22Rv1 (cell line): ENCODE data around the gene MLLT3.

ENCODE experiments used
- H3K27ac ChIP-seq: fragments of 450-650 bp; 2 replicates; pipeline ENCODE4 v1.5.1; 2017
- CTCF ChIP-seq: fragments of 450-650 bp; IDR thresholded peaks from 2 replicates; pipeline ENCODE4 v1.5.1; 2017; ENCODE audit warnings: mild to moderate bottlenecking
- ZFX ChIP-seq: fragments of 450-650 bp; IDR thresholded peaks from 2 replicates; pipeline ENCODE4 v1.6.1; 2017; ENCODE audit warnings: antibody characterized with exemption, borderline replicate concordance

The MLLT3 gene

GRCh38 chr9:20396509-20396908 lies 225.8 kb downstream of the MLLT3 start:
- TF ChIP-seq ZFX: no peak
- TF ChIP-seq CTCF: no peak
- H3K27ac ChIP-seq: no peak overlapping the region

- TF ChIP-seq CTCF (no peak), ZFX (no peak)
- H3K27ac ChIP-seq: peak overlapping the region; percentile 26; the same call in 1 of the 2 replicates
Observed at GRCh38 chr9:20395651-20396050, 226.6 kb downstream of the MLLT3 start.

- no peak overlapping the region; the same call in 1 of the 2 replicates for H3K27ac ChIP-seq
- no peak for TF ChIP-seq CTCF
- no peak for TF ChIP-seq ZFX
Observed at GRCh38 chr9:20394969-20395368, 227.3 kb downstream of the MLLT3 start.

GRCh38 chr9:20391208-20391607 lies 231.1 kb downstream of the MLLT3 start:
- TF ChIP-seq CTCF (no peak), ZFX (no peak)
- peak overlapping the region; percentile 41 for H3K27ac ChIP-seq

- 0 out of 2 replicates have a peak overlapping the region, but pooled peaks have one; percentile 41 for H3K27ac ChIP-seq
- TF ChIP-seq ZFX (no peak), CTCF (no peak)
Observed at GRCh38 chr9:20390400-20390799, 231.9 kb downstream of the MLLT3 start.

GRCh38 chr9:20387062-20387461 lies 235.2 kb downstream of the MLLT3 start:
- H3K27ac ChIP-seq: no peak overlapping the region
- no peak for TF ChIP-seq ZFX
- TF ChIP-seq CTCF: no peak

- H3K27ac ChIP-seq: no peak overlapping the region
Observed at GRCh38 chr9:20384642-20385041, 237.7 kb downstream of the MLLT3 start.

More at GRCh38 chr9:20384642-20385041, 237.7 kb downstream of the MLLT3 start:
- TF ChIP-seq CTCF (no peak), ZFX (no peak)
